ENCODE results near the gene TLR6.

DNA sequence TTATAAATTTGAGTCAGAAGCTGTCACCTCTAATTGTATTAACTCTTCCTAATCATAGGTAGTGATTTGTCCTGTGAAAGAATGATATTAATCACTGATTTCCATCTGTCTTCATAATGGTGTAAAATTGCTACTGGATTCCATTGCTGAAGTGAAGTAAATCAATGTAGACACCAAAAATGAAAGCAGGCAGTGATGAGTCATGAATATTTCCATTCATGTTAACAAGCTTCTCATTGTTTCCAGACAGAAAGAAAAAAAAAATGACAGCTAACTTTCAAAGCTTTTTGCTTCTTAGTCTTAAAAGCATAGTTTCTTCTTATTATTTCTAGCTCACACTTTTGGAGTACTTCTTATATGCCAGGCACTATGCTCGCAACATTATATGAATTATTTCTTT lies 32.5 kb upstream of the TLR6 start:
- TF ChIP-seq ZNF565 (CRISPR knock-in tag; conservative IDR thresholded peaks at IDR 0.05; ENCODE audit: low read depth), result no peak
- no peak for TF ChIP-seq ARNTL (CRISPR knock-in tag; IDR thresholded peaks at IDR 0.05; ENCODE audit: borderline replicate concordance, low read depth)
- TF ChIP-seq ZFP3 (CRISPR knock-in tag; IDR thresholded peaks at IDR 0.05), result no peak
- TF ChIP-seq ISL1 (CRISPR knock-in tag; IDR thresholded peaks at IDR 0.05), result peak; percentile 99
- TF ChIP-seq ZFP30 (CRISPR knock-in tag; IDR thresholded peaks at IDR 0.05), result no peak
- TF ChIP-seq BACH2 (CRISPR knock-in tag; IDR thresholded peaks at IDR 0.05; ENCODE audit: borderline replicate concordance), result no peak
- TF ChIP-seq, protein P1, sequence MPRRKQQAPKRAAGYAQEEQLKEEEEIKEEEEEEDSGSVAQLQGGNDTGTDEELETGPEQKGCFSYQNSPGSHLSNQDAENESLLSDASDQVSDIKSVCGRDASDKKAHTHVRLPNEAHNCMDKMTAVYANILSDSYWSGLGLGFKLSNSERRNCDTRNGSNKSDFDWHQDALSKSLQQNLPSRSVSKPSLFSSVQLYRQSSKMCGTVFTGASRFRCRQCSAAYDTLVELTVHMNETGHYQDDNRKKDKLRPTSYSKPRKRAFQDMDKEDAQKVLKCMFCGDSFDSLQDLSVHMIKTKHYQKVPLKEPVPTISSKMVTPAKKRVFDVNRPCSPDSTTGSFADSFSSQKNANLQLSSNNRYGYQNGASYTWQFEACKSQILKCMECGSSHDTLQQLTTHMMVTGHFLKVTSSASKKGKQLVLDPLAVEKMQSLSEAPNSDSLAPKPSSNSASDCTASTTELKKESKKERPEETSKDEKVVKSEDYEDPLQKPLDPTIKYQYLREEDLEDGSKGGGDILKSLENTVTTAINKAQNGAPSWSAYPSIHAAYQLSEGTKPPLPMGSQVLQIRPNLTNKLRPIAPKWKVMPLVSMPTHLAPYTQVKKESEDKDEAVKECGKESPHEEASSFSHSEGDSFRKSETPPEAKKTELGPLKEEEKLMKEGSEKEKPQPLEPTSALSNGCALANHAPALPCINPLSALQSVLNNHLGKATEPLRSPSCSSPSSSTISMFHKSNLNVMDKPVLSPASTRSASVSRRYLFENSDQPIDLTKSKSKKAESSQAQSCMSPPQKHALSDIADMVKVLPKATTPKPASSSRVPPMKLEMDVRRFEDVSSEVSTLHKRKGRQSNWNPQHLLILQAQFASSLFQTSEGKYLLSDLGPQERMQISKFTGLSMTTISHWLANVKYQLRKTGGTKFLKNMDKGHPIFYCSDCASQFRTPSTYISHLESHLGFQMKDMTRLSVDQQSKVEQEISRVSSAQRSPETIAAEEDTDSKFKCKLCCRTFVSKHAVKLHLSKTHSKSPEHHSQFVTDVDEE (CRISPR knock-in tag; IDR thresholded peaks at IDR 0.05), result no peak
- no peak for TF ChIP-seq GLIS3 (CRISPR knock-in tag; IDR thresholded peaks at IDR 0.05)
- TF ChIP-seq RARB (CRISPR knock-in tag; IDR thresholded peaks at IDR 0.05), result no peak
- TF ChIP-seq ESRRG (CRISPR knock-in tag; IDR thresholded peaks at IDR 0.05), result peak; percentile 69
- TF ChIP-seq ZC3H10 (CRISPR knock-in tag; IDR thresholded peaks at IDR 0.05), result peak; percentile 97
- TF ChIP-seq PATZ1 (CRISPR knock-in tag; IDR thresholded peaks at IDR 0.05; ENCODE audit: borderline replicate concordance), result peak; percentile 93
- no peak for TF ChIP-seq ZNF70 (CRISPR knock-in tag; IDR thresholded peaks at IDR 0.05)

All from SK-N-SH treated with all-trans-retinoic acid at 6 μM for 48 hours (cell line).